Mesenteric fat pad (tissue), 1 donor: ENCODE results near the gene IFIT1. TPM values are rescaled to one million over a fixed set of nuclear protein-coding genes. Genes with fewer than 3 reads are reported as not detected.
"Not testable (repeated sequence)": the region's sequence is repeated elsewhere in the genome, so short reads cannot be mapped to it uniquely, and the experiment has no call there.

ENCODE experiments used
- DNase-seq: peaks from one replicate; pipeline ENCODE4 v3.0.0-alpha.2; 2020; ENCODE audit warnings: low spot score
- long read RNA-seq: library from polyadenylated mRNA; unstranded; transcript quantifications from one replicate; pipeline ENCODE4 v2.0.0, GENCODE V29; 2020
- total RNA-seq: library from RNA; stranded (reverse); fragmentation: NEBNext Ultra II Directional; extraction: Animal tissue kit (Norgen Biotek cat#: 25700); gene quantifications from one replicate; pipeline ENCODE4 v1.2.1, GENCODE V29; 2021
- donor health status: DM: yes; HTN: yes; CAD: no.

Gene IFIT1, protein sequence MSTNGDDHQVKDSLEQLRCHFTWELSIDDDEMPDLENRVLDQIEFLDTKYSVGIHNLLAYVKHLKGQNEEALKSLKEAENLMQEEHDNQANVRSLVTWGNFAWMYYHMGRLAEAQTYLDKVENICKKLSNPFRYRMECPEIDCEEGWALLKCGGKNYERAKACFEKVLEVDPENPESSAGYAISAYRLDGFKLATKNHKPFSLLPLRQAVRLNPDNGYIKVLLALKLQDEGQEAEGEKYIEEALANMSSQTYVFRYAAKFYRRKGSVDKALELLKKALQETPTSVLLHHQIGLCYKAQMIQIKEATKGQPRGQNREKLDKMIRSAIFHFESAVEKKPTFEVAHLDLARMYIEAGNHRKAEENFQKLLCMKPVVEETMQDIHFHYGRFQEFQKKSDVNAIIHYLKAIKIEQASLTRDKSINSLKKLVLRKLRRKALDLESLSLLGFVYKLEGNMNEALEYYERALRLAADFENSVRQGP
- 14.5 TPM for total RNA-seq
- long read RNA-seq, transcript IFIT1-201 (2 exons, 1,880 nt), result major isoform, 108 of 126 reads
- long read RNA-seq, partial matches to known transcripts, result 5 of 126 reads
- long read RNA-seq, other reads (novel, unspliced or antisense), result 13 of 126 reads

DNA sequence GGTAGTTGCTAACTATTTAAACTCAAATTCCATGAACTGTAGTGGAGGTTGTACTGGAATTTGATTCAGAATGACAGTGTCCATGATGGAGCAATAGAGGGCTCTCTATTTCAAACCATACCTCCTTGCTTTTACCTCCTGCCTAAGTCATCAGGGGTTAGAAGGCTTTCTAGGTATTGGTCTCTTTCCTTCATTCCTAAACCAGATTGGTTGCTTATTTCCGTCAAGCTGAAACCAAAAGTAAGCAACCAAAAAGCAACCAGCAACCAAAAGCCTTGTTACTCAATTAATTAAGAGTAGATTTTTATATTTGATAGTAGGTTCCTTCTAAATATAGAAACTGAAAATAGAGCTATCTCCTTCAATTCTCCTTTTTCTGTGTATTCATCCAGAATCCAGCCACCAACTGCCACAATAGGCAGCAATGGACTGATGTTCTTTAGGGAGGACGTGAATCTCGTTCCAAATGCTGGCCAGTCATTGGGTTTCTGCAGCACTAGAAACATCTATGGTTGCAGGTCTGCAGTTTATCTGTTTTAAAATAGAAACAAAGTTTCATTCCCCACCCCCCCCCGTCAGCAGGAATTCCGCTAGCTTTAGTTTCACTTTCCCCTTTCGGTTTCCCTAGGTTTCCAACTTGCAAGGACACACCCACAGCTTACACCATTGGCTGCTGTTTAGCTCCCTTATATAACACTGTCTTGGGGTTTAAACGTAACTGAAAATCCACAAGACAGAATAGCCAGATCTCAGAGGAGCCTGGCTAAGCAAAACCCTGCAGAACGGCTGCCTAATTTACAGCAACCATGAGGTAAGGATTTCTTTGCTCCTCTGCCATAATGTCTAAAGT, at the start of gene IFIT1:
Gene IFIT1, plus strand, starts transcription at position 717 of the 850 bp plus-strand sequence. Its CDS starts 90 bp downstream, at position 807.
- DNase-seq, result no peak

- DNase-seq, result no peak
Observed at GRCh38 chr10:89343089-89343767, 49.2 kb upstream of the IFIT1 start.

DNA sequence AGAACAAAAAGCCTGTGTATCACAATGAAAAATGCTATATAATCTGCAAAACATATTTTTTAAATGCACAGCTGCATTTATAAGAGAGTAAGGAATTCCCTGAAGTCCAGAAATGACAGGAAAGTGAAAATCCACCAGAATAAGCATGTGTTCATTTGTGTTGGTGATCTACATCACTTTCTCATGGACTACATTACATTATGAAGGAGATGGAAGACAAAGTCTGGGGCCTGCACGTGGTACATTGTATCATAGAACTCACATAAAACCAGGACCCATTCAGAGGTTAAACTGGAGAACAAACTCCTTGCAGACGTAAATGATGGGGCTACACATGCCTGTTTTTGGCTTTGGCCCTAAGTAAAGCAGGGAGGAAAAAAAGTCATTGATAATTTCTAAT, 48.3 kb upstream of the IFIT1 start:
- no peak for DNase-seq

- DNase-seq, result no peak
Observed at GRCh38 chr10:89345367-89346000, 46.9 kb upstream of the IFIT1 start.

DNA sequence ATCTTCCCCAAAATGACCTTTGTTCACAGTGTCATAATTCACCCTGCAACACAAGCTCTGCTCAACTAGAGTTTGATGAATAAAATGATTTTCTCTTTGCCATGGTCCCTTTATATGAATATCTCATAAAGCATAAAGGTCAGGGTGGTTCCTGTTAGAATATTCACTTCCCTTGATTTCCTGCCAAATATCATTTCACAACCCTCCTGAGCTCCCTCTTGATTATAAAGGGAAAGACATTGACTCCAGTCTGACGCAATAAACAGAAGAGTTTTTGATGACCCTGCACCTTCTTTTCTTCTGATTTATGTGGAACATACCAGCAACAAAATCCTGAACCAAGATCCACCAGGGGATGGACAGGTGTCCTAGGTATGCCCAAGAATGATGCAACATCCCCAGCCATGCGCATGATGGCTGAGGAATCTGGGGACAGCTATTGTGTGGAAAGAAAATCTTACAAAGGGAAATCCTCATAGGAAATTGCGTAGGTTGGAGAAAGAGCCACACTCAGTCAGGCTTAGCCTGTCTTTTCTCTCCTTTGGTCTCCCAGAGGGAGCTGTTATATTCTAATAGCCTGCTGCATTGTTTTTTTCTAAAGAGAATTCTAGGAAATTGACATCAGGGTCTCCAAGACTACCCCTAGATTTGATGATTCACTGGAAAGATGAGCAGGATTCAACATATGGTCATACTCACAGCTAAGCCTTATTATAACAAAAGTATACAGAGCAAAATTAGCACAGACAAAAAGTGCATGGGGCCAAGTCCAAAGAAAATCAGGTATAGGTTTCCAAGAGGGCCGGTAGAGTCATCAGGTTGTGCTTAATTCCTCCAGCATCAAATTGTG, 45.8 kb upstream of the IFIT1 start:
- no peak for DNase-seq

GRCh38 chr10:89347701-89348457, 44.5 kb upstream of the IFIT1 start:
- DNase-seq, result no peak

DNA sequence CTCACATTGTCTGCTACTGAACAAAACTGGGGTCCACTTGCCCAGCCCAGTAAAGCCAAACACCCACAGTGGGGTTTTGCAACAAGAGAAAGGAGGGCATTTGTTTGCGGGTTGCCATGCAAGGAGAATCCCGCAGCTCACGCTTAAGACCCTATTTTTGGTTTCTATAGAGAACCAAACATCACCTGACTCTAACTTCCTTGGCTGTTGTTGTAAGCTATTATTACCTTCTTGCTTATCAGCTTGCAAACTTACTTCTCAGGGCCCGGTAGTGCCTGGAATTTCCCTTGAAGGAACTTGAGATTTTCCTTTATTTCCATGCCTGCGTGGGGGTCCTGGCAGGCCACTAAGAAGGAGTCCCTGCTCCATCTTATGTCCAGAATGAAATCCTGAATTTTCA, 43.9 kb upstream of the IFIT1 start:
- DNase-seq, result no peak

DNA sequence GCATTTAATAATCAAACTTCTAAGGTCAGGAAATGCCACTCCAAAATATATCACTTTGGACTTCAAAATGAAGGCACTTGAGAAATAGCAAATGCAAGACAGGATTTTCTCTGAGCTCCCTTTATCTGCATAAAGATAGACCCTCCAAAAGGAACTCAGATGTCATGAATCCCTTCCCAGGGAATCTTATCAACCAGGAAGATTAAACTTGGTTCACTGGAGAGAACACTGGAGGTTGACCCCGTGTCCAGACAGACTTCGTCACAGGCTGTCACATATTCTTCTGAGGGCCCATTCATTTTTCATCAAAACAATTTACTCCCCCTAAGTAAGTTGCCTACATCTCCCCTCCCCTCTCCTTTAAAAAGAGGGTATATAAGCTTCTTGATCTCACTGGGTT, 43.4 kb upstream of the IFIT1 start:
- no peak for DNase-seq

DNA sequence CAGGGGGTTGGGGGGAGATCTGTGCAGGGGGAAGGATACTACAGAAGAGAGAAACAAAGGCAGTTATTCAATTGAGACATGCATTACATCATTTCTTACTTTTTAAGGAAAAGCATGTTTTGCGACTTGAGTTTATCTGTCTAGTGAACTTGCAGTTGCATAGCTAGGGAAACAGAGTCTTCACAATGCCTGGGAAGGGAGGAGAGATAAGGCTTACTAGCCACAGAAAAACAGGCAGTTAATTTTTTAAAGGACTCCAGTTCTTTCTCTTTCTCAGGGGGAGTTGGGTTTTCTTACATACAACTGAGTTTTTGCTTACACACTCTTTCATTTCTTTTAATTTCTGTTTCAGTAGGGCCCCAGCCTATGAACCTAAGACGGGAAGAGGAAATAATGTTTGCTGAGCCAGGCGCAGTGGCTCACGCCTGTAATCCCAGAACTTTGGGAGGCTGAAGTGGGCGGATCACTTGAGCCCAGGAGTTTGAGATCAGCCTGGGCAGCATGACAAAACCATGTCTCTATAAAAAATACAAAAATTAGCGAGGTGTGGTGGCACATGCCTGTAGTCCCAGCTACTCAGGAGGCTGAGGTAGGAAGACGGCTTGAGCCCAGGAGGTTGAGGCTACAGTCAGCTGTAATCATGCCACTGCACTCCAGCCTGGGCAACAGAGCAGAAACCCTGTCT, 41.6 kb upstream of the IFIT1 start:
- DNase-seq, result not testable (repeated sequence)

- no peak for DNase-seq
Observed at GRCh38 chr10:89351412-89351779, 41.0 kb upstream of the IFIT1 start.

DNA sequence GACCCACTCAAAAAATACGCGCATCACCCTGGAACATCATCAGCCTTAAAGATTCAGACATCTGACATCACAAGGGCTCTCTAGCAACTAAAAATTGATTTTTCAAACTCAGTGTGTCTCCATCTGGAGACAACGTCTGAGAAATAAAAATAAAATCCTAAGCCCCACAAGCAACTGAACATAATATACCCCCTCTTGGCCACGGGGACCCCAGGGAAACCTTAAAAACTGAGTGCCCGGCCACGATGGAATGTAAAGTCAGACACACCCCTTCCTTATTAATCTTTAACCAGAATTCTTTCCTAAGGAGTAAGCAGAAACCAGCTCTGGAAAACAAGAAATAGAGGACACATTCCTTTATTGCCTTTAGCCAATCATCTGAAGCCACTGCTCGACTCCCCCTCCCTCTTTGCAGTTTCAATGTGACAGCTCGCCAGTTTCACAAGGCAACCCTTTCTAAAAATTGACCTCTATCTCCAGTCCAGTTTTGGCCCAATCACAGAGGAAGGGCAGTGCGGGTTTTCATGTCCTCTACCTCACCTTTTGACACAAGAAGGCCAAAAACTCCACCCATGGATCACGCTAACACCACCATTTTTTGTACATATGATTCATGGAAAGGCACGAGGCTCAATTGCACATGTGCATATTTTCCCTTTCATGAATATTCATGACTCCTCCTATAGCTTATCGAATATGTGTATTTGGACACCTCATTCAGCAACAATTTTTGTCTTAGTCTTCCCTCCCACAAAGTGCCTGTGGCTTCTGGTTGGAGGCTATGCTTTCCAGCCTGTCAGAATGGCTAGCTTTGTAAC, 40.4 kb upstream of the IFIT1 start:
- no peak for DNase-seq

DNA sequence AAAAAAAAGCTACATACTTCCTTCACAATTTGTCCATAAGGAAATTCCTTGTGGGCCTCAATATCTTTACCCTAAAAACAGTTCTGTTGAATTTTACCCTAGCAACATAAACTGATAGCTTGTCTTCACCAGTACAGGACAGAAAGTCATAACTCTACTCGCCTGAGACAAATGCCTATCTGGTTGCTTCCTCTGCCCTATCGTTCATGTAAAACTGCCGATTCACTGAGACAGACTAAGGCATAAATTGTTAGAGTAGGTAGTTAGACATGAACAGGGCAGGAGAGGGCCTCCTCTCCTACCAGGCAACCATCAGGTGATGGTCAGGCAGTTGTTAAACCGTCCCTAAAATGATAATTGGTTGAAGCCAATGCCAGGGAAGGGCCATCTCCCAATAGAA, 39.6 kb upstream of the IFIT1 start:
- no peak for DNase-seq

GRCh38 chr10:89355394-89355931, 37.0 kb upstream of the IFIT1 start:
- DNase-seq, result no peak

- no peak for DNase-seq
Observed at GRCh38 chr10:89357096-89357495, 35.3 kb upstream of the IFIT1 start.

DNA sequence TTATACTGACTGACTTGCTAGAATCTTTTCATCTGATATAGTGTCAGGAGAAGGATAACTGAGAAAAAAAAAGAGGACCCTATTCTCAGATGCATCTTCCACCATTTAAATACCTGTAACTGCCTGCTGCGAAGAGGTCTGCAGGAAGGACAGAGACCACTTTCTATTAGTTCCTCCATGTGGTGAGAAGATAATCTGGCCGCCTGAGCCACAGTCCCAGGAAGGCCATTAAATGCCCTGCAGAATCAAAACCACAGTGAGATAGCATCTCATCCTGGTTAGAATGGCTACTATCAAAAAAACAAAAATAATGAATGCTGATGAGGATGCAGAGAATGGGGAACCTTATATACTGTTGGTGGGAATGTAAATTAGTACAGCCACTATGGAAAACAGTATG, 34.4 kb upstream of the IFIT1 start:
- DNase-seq, result no peak

DNA sequence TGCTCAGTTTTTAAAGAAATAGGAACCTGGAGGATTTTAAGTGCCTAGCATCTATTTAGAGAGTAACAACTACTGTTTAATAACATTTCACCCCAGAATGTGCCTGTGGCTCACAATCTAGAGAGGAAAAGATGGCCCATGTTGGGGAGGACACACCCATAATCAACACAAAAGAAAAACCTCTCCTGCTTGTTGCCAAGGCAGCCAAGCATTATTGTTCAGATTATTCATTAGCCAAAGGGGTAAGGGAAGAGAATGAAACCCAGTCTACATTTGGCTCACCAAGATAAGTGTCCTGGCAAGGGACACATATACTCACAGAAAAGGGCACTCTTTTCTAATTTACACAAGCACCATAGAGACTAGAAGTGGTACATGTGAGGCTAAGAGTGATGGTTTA, 32.3 kb upstream of the IFIT1 start:
- DNase-seq, result no peak

GRCh38 chr10:89362929-89363328, 29.5 kb upstream of the IFIT1 start:
- no peak for DNase-seq
